K562 (cell line): ENCODE results near the gene SAMD4A. TPM values are rescaled to one million over a fixed set of nuclear protein-coding genes. Genes with fewer than 3 reads are reported as not detected.

Source experiments
- ATAC-seq: fragments of 200-7000 bp; cut with Tn5 transposase; 3 replicates; pipeline ENCODE4 v1.9.1; 2020; ENCODE audit warnings: moderate library complexity
- BruUV-seq: library from RNA; stranded (reverse); fragments of 400-500 nt; replicated peaks from 2 replicates; lab custom pipeline; 2021; lab: Mats Ljungman, UMichigan
- CTCF ChIA-PET: fragments of 300-600 bp; formaldehyde crosslinking; extraction: SDS; loops from one replicate; lab custom pipeline; 2021; ENCODE audit warnings: low intra/inter-chr PET ratio; lab: Yijun Ruan, JAX
- POLR2A ChIA-PET: fragments of 300-600, 350-650 bp; sonication (Branson Sonifier 250); formaldehyde crosslinking; extraction: SDS; loops from one replicate; lab custom pipeline; 2021; ENCODE audit warnings: antibody characterized with exemption, inconsistent platforms; lab: Yijun Ruan, JAX
- DNase-seq, 4 experiments: peaks; one replicate each; pipeline versions ENCODE4 v3.0.0 to v3.0.0-alpha.2; 2011 to 2018; ENCODE audit warnings: low spot score in 3 of 4, mixed read lengths in 3 of 4; ENCODE audit errors: extremely low read depth in 1 of 4
- FAIRE-seq: peaks from 2 replicates; lab custom pipeline; 2011; peaks lifted over from hg19 to GRCh38; lab: Jason Lieb, UNC
- H2AFZ ChIP-seq: 2 replicates; pipeline ENCODE4 v1.6.0; 2011; ENCODE audit warnings: low read depth, low read length, control low read depth, inconsistent platforms
- H3K27ac ChIP-seq: fragments of 200-600 bp; 3 replicates; pipeline ENCODE4 v1.8.0; 2011; ENCODE audit warnings: low read depth, mild to moderate bottlenecking, control low read depth, inconsistent platforms, low read length, moderate library complexity, mixed read lengths; ENCODE audit errors: extremely low read depth
- H3K27me3 ChIP-seq, 2 experiments: fragments of 300-600 bp in 1 of 2; 2 replicates in 1 of 2; 3 replicates in 1 of 2; pipeline versions ENCODE4 v1.6.0 to v1.8.0; 2011; ENCODE audit warnings: inconsistent platforms in 2 of 2, low read length in 2 of 2, mild to moderate bottlenecking in 1 of 2, mixed read lengths in 1 of 2, moderate library complexity in 1 of 2; ENCODE audit not compliant: control insufficient read depth in 2 of 2, insufficient read depth in 2 of 2
- H3K36me3 ChIP-seq: fragments of 300-600 bp; 3 replicates; pipeline ENCODE4 v1.8.0; 2011; ENCODE audit warnings: mild to moderate bottlenecking, low read length, inconsistent platforms; ENCODE audit not compliant: control insufficient read depth, insufficient read depth
- H3K4me1 ChIP-seq, 2 experiments: fragments of 200-600 bp in 1 of 2; replicated peaks in 1 of 2; 2 replicates in 1 of 2; 3 replicates in 1 of 2; pipeline versions ENCODE4 v1.5.1 to v1.8.0; 2011; ENCODE audit warnings: inconsistent platforms in 2 of 2, low read length in 2 of 2, mild to moderate bottlenecking in 1 of 2, mixed read lengths in 1 of 2, moderate library complexity in 1 of 2; ENCODE audit not compliant: control insufficient read depth in 2 of 2, insufficient read depth in 2 of 2
- H3K4me2 ChIP-seq: 2 replicates; pipeline ENCODE4 v1.6.1; 2011; ENCODE audit warnings: low read length, control low read depth, inconsistent platforms, mixed read lengths; ENCODE audit not compliant: insufficient read depth
- H3K4me3 ChIP-seq: fragments of 200-600 bp; sonication (generic), shearing (Covaris generic); 2 replicates; pipeline ENCODE4 v1.5.1; 2016; ENCODE audit warnings: control low read depth, inconsistent platforms
- H3K79me2 ChIP-seq: fragments of 200-600 bp; 3 replicates; pipeline ENCODE4 v1.8.0; 2011; ENCODE audit warnings: low read length, inconsistent platforms; ENCODE audit not compliant: control insufficient read depth, insufficient read depth
- H3K9ac ChIP-seq, 2 experiments: 2 replicates each; pipeline versions ENCODE4 v1.6.0 to v1.6.1; 2011; ENCODE audit warnings: low read depth in 2 of 2, low read length in 2 of 2, control low read depth in 1 of 2, inconsistent platforms in 1 of 2, mild to moderate bottlenecking in 1 of 2, mixed read lengths in 1 of 2; ENCODE audit not compliant: insufficient read depth in 1 of 2
- H3K9me1 ChIP-seq: one replicate; pipeline ENCODE4 v1.6.0; 2011; ENCODE audit warnings: inconsistent platforms, mild to moderate bottlenecking, low read length, moderate library complexity; ENCODE audit not compliant: control insufficient read depth, insufficient read depth
- H3K9me3 ChIP-seq: replicated peaks from 2 replicates; pipeline ENCODE4 v1.5.1; 2011; ENCODE audit warnings: low read depth, low read length, inconsistent platforms; ENCODE audit not compliant: control insufficient read depth, insufficient read depth
- H4K20me1 ChIP-seq: replicated peaks from 2 replicates; pipeline ENCODE4 v1.6.1; 2011; ENCODE audit warnings: low read length, inconsistent platforms, mixed read lengths; ENCODE audit not compliant: control insufficient read depth, insufficient read depth
- AFF4 ChIP-seq: sonication (generic); formaldehyde crosslinking; IDR thresholded peaks from 2 replicates; pipeline ENCODE4 v1.8.0; 2023; ENCODE audit warnings: mild to moderate bottlenecking, missing genetic modification reagents
- ESRRB ChIP-seq: fragments of 250-450 bp; sonication (Bioruptor Pico); IDR thresholded peaks from 2 replicates; pipeline ENCODE4 v1.5.0; 2020; ENCODE audit warnings: mild to moderate bottlenecking, moderate library complexity, borderline replicate concordance
- EZH2 ChIP-seq: IDR thresholded peaks from 2 replicates; pipeline ENCODE4 v1.6.1; 2012; ENCODE audit warnings: low read depth, mild to moderate bottlenecking, inconsistent platforms, low read length, borderline replicate concordance
- HSF4 ChIP-seq: fragments of 250-450 bp; sonication (Bioruptor Pico); IDR thresholded peaks from 2 replicates; pipeline ENCODE4 v2.1.2; 2022; ENCODE audit warnings: mild to moderate bottlenecking, moderate library complexity, borderline replicate concordance
- NFIC ChIP-seq: fragments of 450-650 bp; IDR thresholded peaks from 2 replicates; pipeline ENCODE4 v1.6.1; 2017; ENCODE audit warnings: mild to moderate bottlenecking, inconsistent platforms
- RHOXF2B ChIP-seq: fragments of 250-450 bp; sonication (Bioruptor Pico); conservative IDR thresholded peaks from 2 replicates; pipeline ENCODE4 v1.5.1; 2021
- WGBS: fragments of 100-300 bp; shearing (Covaris generic); methylation state at CpG from one replicate; pipeline ENCODE4 v1.1.6; 2016; ENCODE audit warnings: low coverage, mixed read lengths; ENCODE audit not compliant: insufficient coverage; ENCODE audit errors: missing lambda C conversion rate; 5-methylcytosine and 5-hydroxymethylcytosine counted together
- in situ Hi-C: fragments of 300-500 bp; cut with MboI; formaldehyde crosslinking; loops from 4 replicates; pipeline ENCODE4 v1.15.0; 2018; ENCODE audit warnings: inconsistent platforms, mixed read lengths
- intact Hi-C: fragments of 100-400 bp; cut with micrococcal nuclease; formaldehyde crosslinking; loops from 2 replicates; pipeline ENCODE4 v1.14.2; 2022
- polyA plus RNA-seq, 8 experiments: library from polyadenylated mRNA; depleted of rRNA in 4 of 8; stranded (reverse) in 5 of 8; unstranded in 3 of 8; fragments of >200 nt; fragmentation: Nextera tagmentation in 2 of 8; fragmentation: Illumina TruSeq in 1 of 8; extraction: Ambion mirVana in 2 of 8; extraction: Trizol in 1 of 8; gene quantifications; 2 replicates each; pipeline versions ENCODE4 v1.2.1 to v1.2.3, GENCODE V29; 2011 to 2014; ENCODE audit warnings: inconsistent platforms in 1 of 8, missing spikeins in 1 of 8
- total RNA-seq, 7 experiments: library from RNA; depleted of rRNA in 6 of 7; stranded (reverse); fragments of >200 nt in 6 of 7; fragmentation: Illumina TruSeq in 2 of 7; extraction: Trizol in 2 of 7; gene quantifications; 2 replicates each; pipeline versions ENCODE4 v1.2.1 to v1.2.3, GENCODE V29; 2011 to 2021; ENCODE audit warnings: low replicate concordance in 1 of 7

The SAMD4A gene
- total and polyA plus RNA-seq, 9 of the 15 experiments (the other 6 are each of a cell fraction or from before 2014, with no cell fraction given) = 0.66 to 6.8 (median 3.3) TPM

- peaks cover 0 to 3% of the 10 kb centered on the region in 2 experiments; a peak in 2 of 5 replicates for H3K4me1 ChIP-seq
- ChIA-PET POLR2A (interaction anchor here (1.2 kb wide), 1 partner anchor 14 kb away, joined by 3 read pairs; no protein-coding TSS in a partner anchor), CTCF (no interaction called here)
- peak; percentile 13; the same call in 1 of the 2 replicates for TF ChIP-seq NFIC
- no peak for TF ChIP-seq RHOXF2B (CRISPR knock-in tag)
- intact Hi-C loops (no loop called here), in situ Hi-C loops (no loop called here)
- H3K9me3 ChIP-seq = no peaks in the 10 kb centered on the region; the same call in 1 of the 2 replicates
- no peak overlapping the region for H3K4me3 ChIP-seq
- FAIRE-seq (no peak), ATAC-seq (no peak), DNase-seq (no peak)
- no peak overlapping the region for H3K9ac ChIP-seq
- peaks cover 5% of the 10 kb centered on the region; the same call in 2 of the 3 replicates for H3K36me3 ChIP-seq
- 0 out of 2 replicates have a peak, but pooled peaks cover 3% of the 10 kb centered on the region for H4K20me1 ChIP-seq
- no peak overlapping the region for H3K27ac ChIP-seq
- WGBS = 93% methylated on average over 2 of the region's 3 CpGs
- H2AFZ ChIP-seq = no peak overlapping the region
- H3K4me2 ChIP-seq = no peak overlapping the region
- H3K9me1 ChIP-seq = no peaks in the 10 kb centered on the region
- peaks cover 4% of the 10 kb centered on the region; the same call in 2 of the 3 replicates for H3K79me2 ChIP-seq
- H3K27me3 ChIP-seq = no peaks in the 10 kb centered on the region
- no TSS peak for BruUV-seq
These were observed 11.0 kb downstream of the SAMD4A start for GRCh38 chr14:54577977-54578376.

GRCh38 chr14:54579621-54580020 is 12.7 kb downstream of the SAMD4A start:
- Histone ChIP-seq H3K9me1 (no peaks in the 10 kb centered on the region), H3K4me2 (no peak overlapping the region)
- TF ChIP-seq HSF4 (CRISPR knock-in tag) (no peak), ESRRB (no peak), AFF4 (CRISPR knock-in tag) (no peak), EZH2 (no peak)

More at GRCh38 chr14:54579621-54580020, 12.7 kb downstream of the SAMD4A start:
- BruUV-seq = no TSS peak
- no peak for ATAC-seq
- no peaks in the 10 kb centered on the region for H3K9me3 ChIP-seq
- WGBS = 29% methylated on average over 1 of the region's 1 CpG
- H3K4me3 ChIP-seq = no peak overlapping the region
- FAIRE-seq = no peak
- in situ Hi-C loops = no loop called here
- no peak for DNase-seq
- H3K27me3 ChIP-seq = no peaks in the 10 kb centered on the region
- H3K9ac ChIP-seq = no peak overlapping the region
- no peak overlapping the region for H2AFZ ChIP-seq
- peaks cover 4% of the 10 kb centered on the region; the same call in 2 of the 3 replicates for H3K79me2 ChIP-seq
- ChIA-PET CTCF (no interaction called here), POLR2A (no interaction called here)
- 0 out of 2 replicates have a peak, but pooled peaks cover 3% of the 10 kb centered on the region for H4K20me1 ChIP-seq
- peaks cover 3% of the 10 kb centered on the region; the same call in 2 of the 3 replicates for H3K36me3 ChIP-seq
- no peak overlapping the region for H3K27ac ChIP-seq
- intact Hi-C loops = no loop called here
- peaks cover 0 to 3% of the 10 kb centered on the region in 2 experiments; a peak in 2 of 5 replicates for H3K4me1 ChIP-seq
